K562 (cell line): Measurements from ENCODE around the gene CCDC82. TPM values are rescaled to one million over a fixed set of nuclear protein-coding genes. Genes with fewer than 3 reads are reported as not detected.

Experiments used
- ATAC-seq: fragments of 200-7000 bp; cut with Tn5 transposase; 3 replicates; pipeline ENCODE4 v1.9.1; 2020; ENCODE audit warnings: moderate library complexity
- BruUV-seq: library from RNA; stranded (reverse); fragments of 400-500 nt; replicated peaks from 2 replicates; lab custom pipeline; 2021; lab: Mats Ljungman, UMichigan
- CTCF ChIA-PET: fragments of 300-600 bp; formaldehyde crosslinking; extraction: SDS; loops from one replicate; lab custom pipeline; 2021; ENCODE audit warnings: low intra/inter-chr PET ratio; lab: Yijun Ruan, JAX
- POLR2A ChIA-PET: fragments of 300-600, 350-650 bp; sonication (Branson Sonifier 250); formaldehyde crosslinking; extraction: SDS; loops from one replicate; lab custom pipeline; 2021; ENCODE audit warnings: antibody characterized with exemption, inconsistent platforms; lab: Yijun Ruan, JAX
- DNase-seq, 4 experiments: peaks; one replicate each; pipeline versions ENCODE4 v3.0.0 to v3.0.0-alpha.2; 2011 to 2018; ENCODE audit warnings: low spot score in 3 of 4, mixed read lengths in 3 of 4; ENCODE audit errors: extremely low read depth in 1 of 4
- FAIRE-seq: peaks from 2 replicates; lab custom pipeline; 2011; peaks lifted over from hg19 to GRCh38; lab: Jason Lieb, UNC
- H2AFZ ChIP-seq: 2 replicates; pipeline ENCODE4 v1.6.0; 2011; ENCODE audit warnings: low read depth, low read length, control low read depth, inconsistent platforms
- H3K27ac ChIP-seq: fragments of 200-600 bp; 3 replicates; pipeline ENCODE4 v1.8.0; 2011; ENCODE audit warnings: low read depth, mild to moderate bottlenecking, control low read depth, inconsistent platforms, low read length, moderate library complexity, mixed read lengths; ENCODE audit errors: extremely low read depth
- H3K27me3 ChIP-seq, 2 experiments: fragments of 300-600 bp in 1 of 2; 2 replicates in 1 of 2; 3 replicates in 1 of 2; pipeline versions ENCODE4 v1.6.0 to v1.8.0; 2011; ENCODE audit warnings: inconsistent platforms in 2 of 2, low read length in 2 of 2, mild to moderate bottlenecking in 1 of 2, mixed read lengths in 1 of 2, moderate library complexity in 1 of 2; ENCODE audit not compliant: control insufficient read depth in 2 of 2, insufficient read depth in 2 of 2
- H3K36me3 ChIP-seq: fragments of 300-600 bp; 3 replicates; pipeline ENCODE4 v1.8.0; 2011; ENCODE audit warnings: mild to moderate bottlenecking, low read length, inconsistent platforms; ENCODE audit not compliant: control insufficient read depth, insufficient read depth
- H3K4me1 ChIP-seq, 2 experiments: fragments of 200-600 bp in 1 of 2; replicated peaks in 1 of 2; 2 replicates in 1 of 2; 3 replicates in 1 of 2; pipeline versions ENCODE4 v1.5.1 to v1.8.0; 2011; ENCODE audit warnings: inconsistent platforms in 2 of 2, low read length in 2 of 2, mild to moderate bottlenecking in 1 of 2, mixed read lengths in 1 of 2, moderate library complexity in 1 of 2; ENCODE audit not compliant: control insufficient read depth in 2 of 2, insufficient read depth in 2 of 2
- H3K4me2 ChIP-seq: 2 replicates; pipeline ENCODE4 v1.6.1; 2011; ENCODE audit warnings: low read length, control low read depth, inconsistent platforms, mixed read lengths; ENCODE audit not compliant: insufficient read depth
- H3K4me3 ChIP-seq: fragments of 200-600 bp; sonication (generic), shearing (Covaris generic); 2 replicates; pipeline ENCODE4 v1.5.1; 2016; ENCODE audit warnings: control low read depth, inconsistent platforms
- H3K79me2 ChIP-seq: fragments of 200-600 bp; 3 replicates; pipeline ENCODE4 v1.8.0; 2011; ENCODE audit warnings: low read length, inconsistent platforms; ENCODE audit not compliant: control insufficient read depth, insufficient read depth
- H3K9ac ChIP-seq, 2 experiments: 2 replicates each; pipeline versions ENCODE4 v1.6.0 to v1.6.1; 2011; ENCODE audit warnings: low read depth in 2 of 2, low read length in 2 of 2, control low read depth in 1 of 2, inconsistent platforms in 1 of 2, mild to moderate bottlenecking in 1 of 2, mixed read lengths in 1 of 2; ENCODE audit not compliant: insufficient read depth in 1 of 2
- H3K9me1 ChIP-seq: one replicate; pipeline ENCODE4 v1.6.0; 2011; ENCODE audit warnings: inconsistent platforms, mild to moderate bottlenecking, low read length, moderate library complexity; ENCODE audit not compliant: control insufficient read depth, insufficient read depth
- H3K9me3 ChIP-seq: replicated peaks from 2 replicates; pipeline ENCODE4 v1.5.1; 2011; ENCODE audit warnings: low read depth, low read length, inconsistent platforms; ENCODE audit not compliant: control insufficient read depth, insufficient read depth
- H4K20me1 ChIP-seq: replicated peaks from 2 replicates; pipeline ENCODE4 v1.6.1; 2011; ENCODE audit warnings: low read length, inconsistent platforms, mixed read lengths; ENCODE audit not compliant: control insufficient read depth, insufficient read depth
- ATF3 ChIP-seq, 2 experiments: fragments of 450-650 bp in 1 of 2; sonication (generic) in 1 of 2; formaldehyde crosslinking in 1 of 2; IDR thresholded peaks in 1 of 2; conservative IDR thresholded peaks in 1 of 2; 2 replicates each; pipeline versions ENCODE4 v1.6.1 to v1.8.1; 2016 to 2023; ENCODE audit warnings: mild to moderate bottlenecking in 2 of 2, moderate library complexity in 2 of 2, inconsistent platforms in 1 of 2, missing genetic modification reagents in 1 of 2
- CCNT2 ChIP-seq: IDR thresholded peaks from 2 replicates; pipeline ENCODE4 v1.6.1; 2011; ENCODE audit warnings: borderline replicate concordance, low read depth, mild to moderate bottlenecking, moderate library complexity, mixed read lengths, low read length; ENCODE audit not compliant: insufficient read length; ENCODE audit errors: extremely low read depth
- HCFC1 ChIP-seq: IDR thresholded peaks from 2 replicates; pipeline ENCODE4 v1.6.1; 2012; ENCODE audit warnings: low read depth, low read length, improper control_type of control experiment
- HNRNPK ChIP-seq: fragments of 200-400 bp; formaldehyde crosslinking; IDR thresholded peaks from one replicate; pipeline ENCODE4 v1.6.1; 2018; ENCODE audit warnings: mild to moderate bottlenecking, low read depth, low read length; ENCODE audit not compliant: poor library complexity, severe bottlenecking
- KHSRP ChIP-seq: fragments of 450-650 bp; IDR thresholded peaks from 2 replicates; pipeline ENCODE4 v1.6.1; 2017
- KLF10 ChIP-seq: fragments of 250-450 bp; sonication (Bioruptor Pico); IDR thresholded peaks from 2 replicates; pipeline ENCODE4 v1.6.1; 2021; ENCODE audit warnings: matching md5 sums
- LARP7 ChIP-seq: fragments of 450-650 bp; IDR thresholded peaks from 2 replicates; pipeline ENCODE4 v1.6.1; 2016
- LEF1 ChIP-seq: fragments of 450-650 bp; IDR thresholded peaks from 2 replicates; pipeline ENCODE4 v1.6.1; 2016; ENCODE audit warnings: mild to moderate bottlenecking
- MAZ ChIP-seq, 2 experiments: fragments of 450-650 bp in 1 of 2; sonication (generic) in 1 of 2; formaldehyde crosslinking; IDR thresholded peaks in 1 of 2; conservative IDR thresholded peaks in 1 of 2; 2 replicates each; pipeline versions ENCODE4 v1.4.0 to v1.5.0; 2020; ENCODE audit warnings: mild to moderate bottlenecking in 1 of 2, missing genetic modification reagents in 1 of 2
- MCM5 ChIP-seq: fragments of 450-650 bp; IDR thresholded peaks from 2 replicates; pipeline ENCODE4 v1.6.1; 2016; ENCODE audit warnings: low read depth
- SETDB1 ChIP-seq: IDR thresholded peaks from one replicate; pipeline ENCODE4 v1.6.1; 2012; ENCODE audit warnings: low read length, control low read depth, inconsistent platforms
- TEAD4 ChIP-seq, 2 experiments: sonication (generic) in 1 of 2; formaldehyde crosslinking in 1 of 2; IDR thresholded peaks; 2 replicates each; pipeline versions ENCODE4 v1.6.1 to v1.8.0; 2012 to 2022; ENCODE audit warnings: borderline replicate concordance in 1 of 2, inconsistent platforms in 1 of 2, low read length in 1 of 2, mild to moderate bottlenecking in 1 of 2, missing genetic modification reagents in 1 of 2
- YY1 ChIP-seq, 3 experiments: IDR thresholded peaks; 2 replicates each; pipeline ENCODE4 v1.6.1; 2011; ENCODE audit warnings: low read length in 2 of 3, mild to moderate bottlenecking in 2 of 3, moderate library complexity in 2 of 3, borderline replicate concordance in 1 of 3, control low read depth in 1 of 3, low read depth in 1 of 3; ENCODE audit not compliant: insufficient read depth in 3 of 3, insufficient replicate concordance in 2 of 3, control insufficient read depth in 1 of 3, insufficient read length in 1 of 3; ENCODE audit errors: extremely low read depth in 1 of 3
- ZBTB1 ChIP-seq: sonication (generic); formaldehyde crosslinking; IDR thresholded peaks from 2 replicates; pipeline ENCODE4 v1.8.1; 2023; ENCODE audit warnings: missing genetic modification reagents, low read depth, mild to moderate bottlenecking, borderline replicate concordance
- ZNF133 ChIP-seq: fragments of 250-450 bp; sonication (Bioruptor Pico); IDR thresholded peaks from 2 replicates; pipeline ENCODE4 v1.4.0; 2020; ENCODE audit warnings: mild to moderate bottlenecking
- ZNF174 ChIP-seq: fragments of 250-450 bp; sonication (Bioruptor Pico); IDR thresholded peaks from 2 replicates; pipeline ENCODE4 v1.4.0; 2020; ENCODE audit warnings: mild to moderate bottlenecking
- ZNF449 ChIP-seq: fragments of 250-450 bp; sonication (Bioruptor Pico); IDR thresholded peaks from 2 replicates; pipeline ENCODE4 v1.8.0; 2022; ENCODE audit warnings: moderate library complexity, mild to moderate bottlenecking, inconsistent platforms
- ZNF79 ChIP-seq: fragments of 250-450 bp; sonication (Bioruptor Pico); IDR thresholded peaks from 2 replicates; pipeline ENCODE4 v1.4.0; 2020; ENCODE audit warnings: low read depth, mild to moderate bottlenecking, moderate library complexity
- WGBS: fragments of 100-300 bp; shearing (Covaris generic); methylation state at CpG from one replicate; pipeline ENCODE4 v1.1.6; 2016; ENCODE audit warnings: low coverage, mixed read lengths; ENCODE audit not compliant: insufficient coverage; ENCODE audit errors: missing lambda C conversion rate; 5-methylcytosine and 5-hydroxymethylcytosine counted together
- in situ Hi-C: fragments of 300-500 bp; cut with MboI; formaldehyde crosslinking; loops from 4 replicates; pipeline ENCODE4 v1.15.0; 2018; ENCODE audit warnings: inconsistent platforms, mixed read lengths
- intact Hi-C: fragments of 100-400 bp; cut with micrococcal nuclease; formaldehyde crosslinking; loops from 2 replicates; pipeline ENCODE4 v1.14.2; 2022
- polyA plus RNA-seq, 8 experiments: library from polyadenylated mRNA; depleted of rRNA in 4 of 8; stranded (reverse) in 5 of 8; unstranded in 3 of 8; fragments of >200 nt; fragmentation: Nextera tagmentation in 2 of 8; fragmentation: Illumina TruSeq in 1 of 8; extraction: Ambion mirVana in 2 of 8; extraction: Trizol in 1 of 8; gene quantifications; 2 replicates each; pipeline versions ENCODE4 v1.2.1 to v1.2.3, GENCODE V29; 2011 to 2014; ENCODE audit warnings: inconsistent platforms in 1 of 8, missing spikeins in 1 of 8
- total RNA-seq, 7 experiments: library from RNA; depleted of rRNA in 6 of 7; stranded (reverse); fragments of >200 nt in 6 of 7; fragmentation: Illumina TruSeq in 2 of 7; extraction: Trizol in 2 of 7; gene quantifications; 2 replicates each; pipeline versions ENCODE4 v1.2.1 to v1.2.3, GENCODE V29; 2011 to 2021; ENCODE audit warnings: low replicate concordance in 1 of 7

Gene CCDC82
- total and polyA plus RNA-seq, 9 of the 15 experiments (the other 6 are each of a cell fraction or from before 2014, with no cell fraction given), result 12.5 to 51.3 (median 24.5) TPM

DNA sequence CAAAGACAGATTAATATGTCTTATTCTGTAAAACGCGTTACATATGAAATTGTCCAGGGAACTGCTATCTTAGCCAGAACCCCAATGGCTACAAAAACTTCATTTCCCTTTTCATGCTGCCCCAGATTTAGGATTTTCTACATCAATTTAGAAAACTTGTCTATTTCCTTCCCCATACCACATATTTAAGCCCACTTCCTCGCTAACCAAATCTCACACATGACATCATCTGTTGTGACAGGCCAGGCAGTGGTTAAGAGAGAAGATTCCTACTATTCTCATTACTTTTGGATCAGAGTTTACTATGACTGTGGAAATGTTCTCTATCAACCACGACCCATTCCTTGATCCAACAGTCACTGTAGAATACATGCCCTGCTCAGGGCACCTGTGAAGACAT lies 15.9 kb downstream of the CCDC82 start:
- no peaks in the 10 kb centered on the region for H3K9me3 ChIP-seq
- 80% methylated on average over 4 of the region's 4 CpGs for WGBS
- H3K36me3 ChIP-seq, result peaks cover 13% of the 10 kb centered on the region
- ChIA-PET CTCF (no interaction called here), POLR2A (no interaction called here)
- H3K4me2 ChIP-seq, result no peak overlapping the region
- BruUV-seq, result no TSS peak
- DNase-seq (no peak), ATAC-seq (no peak), FAIRE-seq (no peak)
- intact Hi-C loops, result no loop called here
- no peak overlapping the region for H3K9ac ChIP-seq
- TF ChIP-seq HCFC1, result no peak
- TF ChIP-seq TEAD4 (IDR thresholded peaks at IDR 0.05; ENCODE audit: low read length), result no peak
- no peak for TF ChIP-seq TEAD4 (CRISPR knock-in tag; IDR thresholded peaks at IDR 0.05; ENCODE audit: borderline replicate concordance)
- TF ChIP-seq MCM5, result no peak
- TF ChIP-seq KLF10 (CRISPR knock-in tag), result no peak
- no peak for TF ChIP-seq ATF3 (IDR thresholded peaks at IDR 0.05)
- TF ChIP-seq ATF3 (CRISPR knock-in tag; conservative IDR thresholded peaks at IDR 0.05), result no peak
- TF ChIP-seq ZNF174 (CRISPR knock-in tag), result no peak
- TF ChIP-seq YY1 (IDR thresholded peaks at IDR 0.05; ENCODE audit: borderline replicate concordance in 1 of 3, control insufficient read depth in 1 of 3, extremely low read depth in 1 of 3, insufficient read depth in 3 of 3, insufficient read length in 1 of 3, insufficient replicate concordance in 2 of 3, low read depth in 1 of 3, low read length in 2 of 3), result no peak
- TF ChIP-seq ZNF449, result no peak
- no peak for TF ChIP-seq ZNF79
- no peak for TF ChIP-seq MAZ (CRISPR knock-in tag; conservative IDR thresholded peaks at IDR 0.05 in 1 of 2, IDR thresholded peaks at IDR 0.05 in 1 of 2)
- TF ChIP-seq LARP7, result no peak
- no peak for TF ChIP-seq KHSRP
- no peak for TF ChIP-seq HNRNPK
- TF ChIP-seq CCNT2, result no peak
- TF ChIP-seq LEF1, result no peak
- TF ChIP-seq ZBTB1 (CRISPR knock-in tag), result no peak
- TF ChIP-seq ZNF133 (CRISPR knock-in tag), result no peak
- TF ChIP-seq SETDB1, result no peak
- H3K79me2 ChIP-seq, result no peaks in the 10 kb centered on the region
- no peaks in the 10 kb centered on the region for H3K9me1 ChIP-seq
- in situ Hi-C loops, result no loop called here
- H3K4me3 ChIP-seq, result no peak overlapping the region
- H2AFZ ChIP-seq, result no peak overlapping the region
- no peaks in the 10 kb centered on the region for H3K27me3 ChIP-seq
- no peaks in the 10 kb centered on the region for H3K4me1 ChIP-seq
- no peaks in the 10 kb centered on the region for H4K20me1 ChIP-seq
- H3K27ac ChIP-seq, result no peak overlapping the region
